K562 (cell line): ENCODE results near the gene ELF3. TPM values are rescaled to one million over a fixed set of nuclear protein-coding genes. Genes with fewer than 3 reads are reported as not detected.

Source experiments
- ATAC-seq: fragments of 200-7000 bp; cut with Tn5 transposase; 3 replicates; pipeline ENCODE4 v1.9.1; 2020; ENCODE audit warnings: moderate library complexity
- BruUV-seq: library from RNA; stranded (reverse); fragments of 400-500 nt; replicated peaks from 2 replicates; lab custom pipeline; 2021; lab: Mats Ljungman, UMichigan
- CTCF ChIA-PET: fragments of 300-600 bp; formaldehyde crosslinking; extraction: SDS; loops from one replicate; lab custom pipeline; 2021; ENCODE audit warnings: low intra/inter-chr PET ratio; lab: Yijun Ruan, JAX
- POLR2A ChIA-PET: fragments of 300-600, 350-650 bp; sonication (Branson Sonifier 250); formaldehyde crosslinking; extraction: SDS; loops from one replicate; lab custom pipeline; 2021; ENCODE audit warnings: antibody characterized with exemption, inconsistent platforms; lab: Yijun Ruan, JAX
- DNase-seq, 4 experiments: peaks; one replicate each; pipeline versions ENCODE4 v3.0.0 to v3.0.0-alpha.2; 2011 to 2018; ENCODE audit warnings: low spot score in 3 of 4, mixed read lengths in 3 of 4; ENCODE audit errors: extremely low read depth in 1 of 4
- FAIRE-seq: peaks from 2 replicates; lab custom pipeline; 2011; peaks lifted over from hg19 to GRCh38; lab: Jason Lieb, UNC
- H2AFZ ChIP-seq: 2 replicates; pipeline ENCODE4 v1.6.0; 2011; ENCODE audit warnings: low read depth, low read length, control low read depth, inconsistent platforms
- H3K27ac ChIP-seq: fragments of 200-600 bp; 3 replicates; pipeline ENCODE4 v1.8.0; 2011; ENCODE audit warnings: low read depth, mild to moderate bottlenecking, control low read depth, inconsistent platforms, low read length, moderate library complexity, mixed read lengths; ENCODE audit errors: extremely low read depth
- H3K27me3 ChIP-seq, 2 experiments: fragments of 300-600 bp in 1 of 2; 2 replicates in 1 of 2; 3 replicates in 1 of 2; pipeline versions ENCODE4 v1.6.0 to v1.8.0; 2011; ENCODE audit warnings: inconsistent platforms in 2 of 2, low read length in 2 of 2, mild to moderate bottlenecking in 1 of 2, mixed read lengths in 1 of 2, moderate library complexity in 1 of 2; ENCODE audit not compliant: control insufficient read depth in 2 of 2, insufficient read depth in 2 of 2
- H3K36me3 ChIP-seq: fragments of 300-600 bp; 3 replicates; pipeline ENCODE4 v1.8.0; 2011; ENCODE audit warnings: mild to moderate bottlenecking, low read length, inconsistent platforms; ENCODE audit not compliant: control insufficient read depth, insufficient read depth
- H3K4me1 ChIP-seq, 2 experiments: fragments of 200-600 bp in 1 of 2; replicated peaks in 1 of 2; 2 replicates in 1 of 2; 3 replicates in 1 of 2; pipeline versions ENCODE4 v1.5.1 to v1.8.0; 2011; ENCODE audit warnings: inconsistent platforms in 2 of 2, low read length in 2 of 2, mild to moderate bottlenecking in 1 of 2, mixed read lengths in 1 of 2, moderate library complexity in 1 of 2; ENCODE audit not compliant: control insufficient read depth in 2 of 2, insufficient read depth in 2 of 2
- H3K4me2 ChIP-seq: 2 replicates; pipeline ENCODE4 v1.6.1; 2011; ENCODE audit warnings: low read length, control low read depth, inconsistent platforms, mixed read lengths; ENCODE audit not compliant: insufficient read depth
- H3K4me3 ChIP-seq: fragments of 200-600 bp; sonication (generic), shearing (Covaris generic); 2 replicates; pipeline ENCODE4 v1.5.1; 2016; ENCODE audit warnings: control low read depth, inconsistent platforms
- H3K79me2 ChIP-seq: fragments of 200-600 bp; 3 replicates; pipeline ENCODE4 v1.8.0; 2011; ENCODE audit warnings: low read length, inconsistent platforms; ENCODE audit not compliant: control insufficient read depth, insufficient read depth
- H3K9ac ChIP-seq, 2 experiments: 2 replicates each; pipeline versions ENCODE4 v1.6.0 to v1.6.1; 2011; ENCODE audit warnings: low read depth in 2 of 2, low read length in 2 of 2, control low read depth in 1 of 2, inconsistent platforms in 1 of 2, mild to moderate bottlenecking in 1 of 2, mixed read lengths in 1 of 2; ENCODE audit not compliant: insufficient read depth in 1 of 2
- H3K9me1 ChIP-seq: one replicate; pipeline ENCODE4 v1.6.0; 2011; ENCODE audit warnings: inconsistent platforms, mild to moderate bottlenecking, low read length, moderate library complexity; ENCODE audit not compliant: control insufficient read depth, insufficient read depth
- H3K9me3 ChIP-seq: replicated peaks from 2 replicates; pipeline ENCODE4 v1.5.1; 2011; ENCODE audit warnings: low read depth, low read length, inconsistent platforms; ENCODE audit not compliant: control insufficient read depth, insufficient read depth
- H4K20me1 ChIP-seq: replicated peaks from 2 replicates; pipeline ENCODE4 v1.6.1; 2011; ENCODE audit warnings: low read length, inconsistent platforms, mixed read lengths; ENCODE audit not compliant: control insufficient read depth, insufficient read depth
- CEBPB ChIP-seq: fragments of 450-650 bp; IDR thresholded peaks from 2 replicates; pipeline ENCODE4 v1.6.1; 2016; ENCODE audit warnings: missing genetic modification characterization, missing compliant biosample characterization
- DMBX1 ChIP-seq: fragments of 250-450 bp; sonication (Bioruptor Pico); IDR thresholded peaks from 2 replicates; pipeline ENCODE4 v1.8.0; 2022; ENCODE audit warnings: inconsistent platforms, mild to moderate bottlenecking, moderate library complexity, borderline replicate concordance
- EP300 ChIP-seq: IDR thresholded peaks from 2 replicates; pipeline ENCODE4 v1.6.1; 2012; ENCODE audit warnings: low read length, improper control_type of control experiment
- MAFG ChIP-seq: fragments of 450-650 bp; conservative IDR thresholded peaks from 2 replicates; pipeline ENCODE4 v1.6.1; 2016; ENCODE audit warnings: missing genetic modification characterization, missing compliant biosample characterization
- MCM2 ChIP-seq: fragments of 450-650 bp; IDR thresholded peaks from 2 replicates; pipeline ENCODE4 v1.6.1; 2017; ENCODE audit warnings: low read depth, mild to moderate bottlenecking
- MTF1 ChIP-seq: fragments of 250-450 bp; sonication (Bioruptor Pico); IDR thresholded peaks from 2 replicates; pipeline ENCODE4 v1.9.0; 2021; ENCODE audit warnings: moderate library complexity, mild to moderate bottlenecking, inconsistent platforms, borderline replicate concordance
- NR2C1 ChIP-seq, 2 experiments: fragments of 450-650 bp; IDR thresholded peaks; 2 replicates each; pipeline ENCODE4 v1.6.1; 2017; ENCODE audit warnings: mild to moderate bottlenecking in 2 of 2, antibody characterized with exemption in 1 of 2, inconsistent platforms in 1 of 2, missing compliant biosample characterization in 1 of 2, missing genetic modification characterization in 1 of 2
- SFPQ ChIP-seq: fragments of 200-400 bp; formaldehyde crosslinking; IDR thresholded peaks from 2 replicates; pipeline ENCODE4 v1.6.1; 2017; ENCODE audit warnings: mild to moderate bottlenecking, low read depth, low read length, moderate library complexity
- SMAD3 ChIP-seq: fragments of 450-650 bp; formaldehyde crosslinking; conservative IDR thresholded peaks from 2 replicates; pipeline ENCODE4 v1.4.0; 2020; ENCODE audit warnings: mild to moderate bottlenecking
- SOX6 ChIP-seq: fragments of 450-650 bp; IDR thresholded peaks from 2 replicates; pipeline ENCODE4 v1.6.1; 2014; ENCODE audit warnings: mild to moderate bottlenecking
- ZBTB17 ChIP-seq: fragments of 450-650 bp; formaldehyde crosslinking; IDR thresholded peaks from 2 replicates; pipeline ENCODE4 v1.4.0; 2020; ENCODE audit warnings: mild to moderate bottlenecking
- ZFP30 ChIP-seq: fragments of 250-450 bp; sonication (Bioruptor Pico); IDR thresholded peaks from 2 replicates; pipeline ENCODE4 v1.8.0; 2022; ENCODE audit warnings: moderate library complexity, mild to moderate bottlenecking, inconsistent platforms, borderline replicate concordance
- ZFPM2 ChIP-seq: fragments of 250-450 bp; sonication (Bioruptor Pico); IDR thresholded peaks from 2 replicates; pipeline ENCODE4 v1.5.1; 2022; ENCODE audit warnings: mild to moderate bottlenecking
- ZNF134 ChIP-seq: fragments of 250-450 bp; sonication (Bioruptor Pico); conservative IDR thresholded peaks from 2 replicates; pipeline ENCODE4 v1.4.0; 2020
- ZNF174 ChIP-seq: fragments of 250-450 bp; sonication (Bioruptor Pico); IDR thresholded peaks from 2 replicates; pipeline ENCODE4 v1.4.0; 2020; ENCODE audit warnings: mild to moderate bottlenecking
- WGBS: fragments of 100-300 bp; shearing (Covaris generic); methylation state at CpG from one replicate; pipeline ENCODE4 v1.1.6; 2016; ENCODE audit warnings: low coverage, mixed read lengths; ENCODE audit not compliant: insufficient coverage; ENCODE audit errors: missing lambda C conversion rate; 5-methylcytosine and 5-hydroxymethylcytosine counted together
- in situ Hi-C: fragments of 300-500 bp; cut with MboI; formaldehyde crosslinking; loops from 4 replicates; pipeline ENCODE4 v1.15.0; 2018; ENCODE audit warnings: inconsistent platforms, mixed read lengths
- intact Hi-C: fragments of 100-400 bp; cut with micrococcal nuclease; formaldehyde crosslinking; loops from 2 replicates; pipeline ENCODE4 v1.14.2; 2022
- polyA plus RNA-seq, 8 experiments: library from polyadenylated mRNA; depleted of rRNA in 4 of 8; stranded (reverse) in 5 of 8; unstranded in 3 of 8; fragments of >200 nt; fragmentation: Nextera tagmentation in 2 of 8; fragmentation: Illumina TruSeq in 1 of 8; extraction: Ambion mirVana in 2 of 8; extraction: Trizol in 1 of 8; gene quantifications; 2 replicates each; pipeline versions ENCODE4 v1.2.1 to v1.2.3, GENCODE V29; 2011 to 2014; ENCODE audit warnings: inconsistent platforms in 1 of 8, missing spikeins in 1 of 8
- total RNA-seq, 7 experiments: library from RNA; depleted of rRNA in 6 of 7; stranded (reverse); fragments of >200 nt in 6 of 7; fragmentation: Illumina TruSeq in 2 of 7; extraction: Trizol in 2 of 7; gene quantifications; 2 replicates each; pipeline versions ENCODE4 v1.2.1 to v1.2.3, GENCODE V29; 2011 to 2021; ENCODE audit warnings: low replicate concordance in 1 of 7
- TF ChIP-seq, protein P1 (sequence below): IDR thresholded peaks from 2 replicates; pipeline ENCODE4 v1.6.1; 2014; ENCODE audit warnings: antibody characterized with exemption

The ELF3 gene
- total and polyA plus RNA-seq, 9 of the 15 experiments (the other 6 are each of a cell fraction or from before 2014, with no cell fraction given), result 0.03 to 1.2 (median 0.07) TPM; not detected in 4

- TF ChIP-seq ZFP30, result no peak
- TF ChIP-seq NR2C1 (IDR thresholded peaks at IDR 0.05), result no peak
- peak; percentile 55 for TF ChIP-seq NR2C1 (tag; IDR thresholded peaks at IDR 0.05)
- TF ChIP-seq ZNF134 (CRISPR knock-in tag), result no peak
- TF ChIP-seq MCM2, result no peak
- peak; percentile 89 for TF ChIP-seq EP300
- no peak for TF ChIP-seq CEBPB (tag)
Observed at GRCh38 chr1:202007805-202008489, 2.4 kb upstream of the ELF3 start (continued).

- intact Hi-C loops, result loop anchor here (1.0 to 5.0 kb wide), 2 partner anchors 68 to 110 kb away; no protein-coding TSS in a partner anchor
- H3K36me3 ChIP-seq, result peaks cover 17% of the 10 kb centered on the region; the same call in 2 of the 3 replicates
- no peaks in the 10 kb centered on the region for H3K79me2 ChIP-seq
- POLR2A ChIA-PET, result interaction anchor here (0.6 to 1.0 kb wide), 2 partner anchors 10 to 59 kb away, joined by 3 read pairs; no protein-coding TSS in a partner anchor
- no TSS peak for BruUV-seq
- peaks cover 11% of the 10 kb centered on the region; the same call in 1 of the 2 replicates for H4K20me1 ChIP-seq
- peaks cover 15 to 34% of the 10 kb centered on the region in 2 experiments; a peak in 4 of 5 replicates for H3K4me1 ChIP-seq
- H3K9ac ChIP-seq, result no peak overlapping the region
- peak; percentile 98 for FAIRE-seq
- no peaks in the 10 kb centered on the region for H3K9me1 ChIP-seq
- H3K27ac ChIP-seq, result no peak overlapping the region
- WGBS, result 10% methylated on average over 11 of the region's 11 CpGs
- in situ Hi-C loops, result no loop called here
- peaks cover 0 to 9% of the 10 kb centered on the region in 2 experiments; a peak in 1 of 5 replicates for H3K27me3 ChIP-seq
- CTCF ChIA-PET, result interaction anchor here (0.6 to 4.6 kb wide), 6 partner anchors 10 to 126 kb away, joined by 3 to 66 read pairs (median 10); partner anchors contain the start of gene GPR37L1
- H3K9me3 ChIP-seq, result no peaks in the 10 kb centered on the region
- H2AFZ ChIP-seq, result no peak overlapping the region
- no peak overlapping the region for H3K4me2 ChIP-seq
- DNase-seq, result peak; percentile 84 to 90 (median 86)
- ATAC-seq, result peak; percentile 89
- H3K4me3 ChIP-seq, result no peak overlapping the region
- no peak for TF ChIP-seq MAFG
- TF ChIP-seq ZNF174 (CRISPR knock-in tag), result no peak
- TF ChIP-seq SMAD3 (CRISPR knock-in tag), result 0 out of 2 replicates have a peak, but pooled peaks have one; percentile 50
- TF ChIP-seq, protein P1, sequence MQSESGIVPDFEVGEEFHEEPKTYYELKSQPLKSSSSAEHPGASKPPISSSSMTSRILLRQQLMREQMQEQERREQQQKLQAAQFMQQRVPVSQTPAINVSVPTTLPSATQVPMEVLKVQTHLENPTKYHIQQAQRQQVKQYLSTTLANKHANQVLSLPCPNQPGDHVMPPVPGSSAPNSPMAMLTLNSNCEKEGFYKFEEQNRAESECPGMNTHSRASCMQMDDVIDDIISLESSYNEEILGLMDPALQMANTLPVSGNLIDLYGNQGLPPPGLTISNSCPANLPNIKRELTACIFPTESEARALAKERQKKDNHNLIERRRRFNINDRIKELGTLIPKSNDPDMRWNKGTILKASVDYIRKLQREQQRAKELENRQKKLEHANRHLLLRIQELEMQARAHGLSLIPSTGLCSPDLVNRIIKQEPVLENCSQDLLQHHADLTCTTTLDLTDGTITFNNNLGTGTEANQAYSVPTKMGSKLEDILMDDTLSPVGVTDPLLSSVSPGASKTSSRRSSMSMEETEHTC, result no peak
- no peak; the same call in 1 of the 2 replicates for TF ChIP-seq DMBX1 (CRISPR knock-in tag)
- no peak for TF ChIP-seq SFPQ
- TF ChIP-seq MTF1 (CRISPR knock-in tag), result no peak
- TF ChIP-seq SOX6, result no peak
- peak; percentile 19; the same call in 1 of the 2 replicates for TF ChIP-seq ZBTB17
- no peak for TF ChIP-seq ZFPM2 (CRISPR knock-in tag)
Observed at GRCh38 chr1:202009326-202010179, 834 bp upstream of the ELF3 start.
